H1 (cell line): ENCODE data around the gene COBLL1. TPM values are rescaled to one million over a fixed set of nuclear protein-coding genes. Genes with fewer than 3 reads are reported as not detected.

ENCODE experiments used
- ASH2L ChIP-seq: fragments of 200-600, 300-600 bp; sonication (generic); IDR thresholded peaks from one replicate; pipeline ENCODE4 v1.7.1; 2017; ENCODE audit warnings: low read length
- FOSL1 ChIP-seq: IDR thresholded peaks from 2 replicates; pipeline ENCODE4 v1.6.1; 2011; ENCODE audit warnings: mild to moderate bottlenecking, low read depth, low read length, moderate library complexity; ENCODE audit not compliant: insufficient read depth
- KDM5A ChIP-seq: fragments of 200-600 bp; IDR thresholded peaks from 2 replicates; pipeline ENCODE4 v1.7.1; 2012; ENCODE audit warnings: mild to moderate bottlenecking, low read length, inconsistent platforms, mixed read lengths
- RFX5 ChIP-seq: IDR thresholded peaks from 2 replicates; pipeline ENCODE4 v1.6.1; 2011; ENCODE audit warnings: low read depth, low read length, improper control_type of control experiment, borderline replicate concordance
- RXRA ChIP-seq: IDR thresholded peaks from 2 replicates; pipeline ENCODE4 v1.6.1; 2011; ENCODE audit warnings: low read depth, mild to moderate bottlenecking, low read length, moderate library complexity; ENCODE audit not compliant: insufficient read depth
- SIN3A ChIP-seq, 2 experiments: IDR thresholded peaks in 1 of 2; conservative IDR thresholded peaks in 1 of 2; 2 replicates each; pipeline ENCODE4 v1.6.1; 2011 to 2012; ENCODE audit warnings: low read length in 2 of 2, improper control_type of control experiment in 1 of 2, low read depth in 1 of 2, mild to moderate bottlenecking in 1 of 2
- TCF12 ChIP-seq: IDR thresholded peaks from 2 replicates; pipeline ENCODE4 v1.6.1; 2011; ENCODE audit warnings: low read depth, mild to moderate bottlenecking, low read length
- polyA plus RNA-seq, 7 experiments: library from polyadenylated mRNA; depleted of rRNA in 3 of 7; stranded (reverse) in 5 of 7; unstranded in 2 of 7; fragments of >200 nt in 5 of 7; fragments of 200-250 nt in 2 of 7; gene quantifications; 1 replicate in 5 of 7; 2 replicates in 1 of 7; 4 replicates in 1 of 7; pipeline versions ENCODE4 v1.2.1 to v1.2.3, GENCODE V29; 2011 to 2013; ENCODE audit warnings: missing spikeins in 2 of 7, mixed read lengths in 2 of 7
- total RNA-seq: library from RNA; stranded (reverse); fragmentation: NEBNext Ultra II Directional; extraction: Animal tissue kit (Norgen Biotek cat#: 25700); gene quantifications from 2 replicates; pipeline ENCODE4 v1.2.1, GENCODE V29; 2021

The COBLL1 gene
- total and polyA plus RNA-seq, 2 of the 8 experiments (the other 6 are each of a cell fraction or from before 2014, with no cell fraction given) = 2.2 to 6.2 TPM

GRCh38 chr2:164756773-164757172 lies 84.8 kb downstream of the COBLL1 start (continued):
- TF ChIP-seq RXRA (no peak), ASH2L (no peak), FOSL1 (no peak), RFX5 (no peak), SIN3A (conservative IDR thresholded peaks at IDR 0.05 in 1 of 2, IDR thresholded peaks at IDR 0.05 in 1 of 2; ENCODE audit: low read depth in 1 of 2, low read length in 2 of 2) (no peak), TCF12 (no peak), KDM5A (no peak)
